ENCODE measurements around the gene SLC37A1.

SLC37A1 gene

GRCh38 chr21:42556960-42557359 lies 43.3 kb downstream of the SLC37A1 start:
- Histone ChIP-seq H3K36me3 (ENCODE audit: control insufficient read depth, insufficient read depth, low read length) (peaks cover 31% of the 10 kb centered on the region), H3K9ac (ENCODE audit: low read depth, low read length) (no peak overlapping the region), H3K9me3 (ENCODE audit: control insufficient read depth, insufficient read depth, low read length) (no peaks in the 10 kb centered on the region), H3K27me3 (ENCODE audit: control insufficient read depth, insufficient read depth, low read length) (no peaks in the 10 kb centered on the region), H3K4me1 (ENCODE audit: control insufficient read depth, insufficient read depth, low read length) (peaks cover 13% of the 10 kb centered on the region), H3K4me3 (ENCODE audit: low read depth, low read length) (no peak overlapping the region), H3K27ac (ENCODE audit: low read depth, low read length) (no peak overlapping the region)

- Histone ChIP-seq H3K9me3 (ENCODE audit: control insufficient read depth, insufficient read depth, low read length) (no peaks in the 10 kb centered on the region), H3K36me3 (ENCODE audit: control insufficient read depth, insufficient read depth, low read length) (peaks cover 36% of the 10 kb centered on the region), H3K4me3 (ENCODE audit: low read depth, low read length) (no peak overlapping the region), H3K4me1 (ENCODE audit: control insufficient read depth, insufficient read depth, low read length) (peaks cover 13% of the 10 kb centered on the region), H3K27ac (ENCODE audit: low read depth, low read length) (no peak overlapping the region), H3K9ac (ENCODE audit: low read depth, low read length) (no peak overlapping the region), H3K27me3 (ENCODE audit: control insufficient read depth, insufficient read depth, low read length) (no peaks in the 10 kb centered on the region)
Measured at GRCh38 chr21:42557420-42557819, 43.8 kb downstream of the SLC37A1 start.

- H3K27me3 ChIP-seq (ENCODE audit: control insufficient read depth, insufficient read depth, low read length) = no peaks in the 10 kb centered on the region
- H3K9me3 ChIP-seq (ENCODE audit: control insufficient read depth, insufficient read depth, low read length) = no peaks in the 10 kb centered on the region
- H3K9ac ChIP-seq (ENCODE audit: low read depth, low read length) = no peak overlapping the region
- H3K4me1 ChIP-seq (ENCODE audit: control insufficient read depth, insufficient read depth, low read length) = peaks cover 11% of the 10 kb centered on the region
- no peak overlapping the region for H3K4me3 ChIP-seq (ENCODE audit: low read depth, low read length)
- peaks cover 43% of the 10 kb centered on the region for H3K36me3 ChIP-seq (ENCODE audit: control insufficient read depth, insufficient read depth, low read length)
- H3K27ac ChIP-seq (ENCODE audit: low read depth, low read length) = no peak overlapping the region
Measured at GRCh38 chr21:42558368-42558767, 44.7 kb downstream of the SLC37A1 start.

- no peaks in the 10 kb centered on the region for H3K27me3 ChIP-seq (ENCODE audit: control insufficient read depth, insufficient read depth, low read length)
- H3K9ac ChIP-seq (ENCODE audit: low read depth, low read length) = no peak overlapping the region
- peaks cover 6% of the 10 kb centered on the region; the same call in 1 of the 2 replicates for H3K4me1 ChIP-seq (ENCODE audit: control insufficient read depth, insufficient read depth, low read length)
Measured at GRCh38 chr21:42558846-42559245, 45.2 kb downstream of the SLC37A1 start.

GRCh38 chr21:42559326-42559725 lies 45.7 kb downstream of the SLC37A1 start:
- no peak overlapping the region for H3K27ac ChIP-seq (ENCODE audit: low read depth, low read length)
- peaks cover 48% of the 10 kb centered on the region for H3K36me3 ChIP-seq (ENCODE audit: control insufficient read depth, insufficient read depth, low read length)
- 0 out of 2 replicates have a peak, but pooled peaks cover 1% of the 10 kb centered on the region for H3K4me1 ChIP-seq (ENCODE audit: control insufficient read depth, insufficient read depth, low read length)
- no peaks in the 10 kb centered on the region for H3K9me3 ChIP-seq (ENCODE audit: control insufficient read depth, insufficient read depth, low read length)
- no peaks in the 10 kb centered on the region for H3K27me3 ChIP-seq (ENCODE audit: control insufficient read depth, insufficient read depth, low read length)
- H3K4me3 ChIP-seq (ENCODE audit: low read depth, low read length) = no peak overlapping the region
- H3K9ac ChIP-seq (ENCODE audit: low read depth, low read length) = no peak overlapping the region

More at GRCh38 chr21:42558846-42559245, 45.2 kb downstream of the SLC37A1 start:
- Histone ChIP-seq H3K36me3 (ENCODE audit: control insufficient read depth, insufficient read depth, low read length) (peaks cover 47% of the 10 kb centered on the region), H3K4me3 (ENCODE audit: low read depth, low read length) (no peak overlapping the region), H3K9me3 (ENCODE audit: control insufficient read depth, insufficient read depth, low read length) (no peaks in the 10 kb centered on the region), H3K27ac (ENCODE audit: low read depth, low read length) (no peak overlapping the region)

- no peaks in the 10 kb centered on the region for H3K4me1 ChIP-seq (ENCODE audit: control insufficient read depth, insufficient read depth, low read length)
- H3K9ac ChIP-seq (ENCODE audit: low read depth, low read length) = no peak overlapping the region
- peaks cover 47% of the 10 kb centered on the region for H3K36me3 ChIP-seq (ENCODE audit: control insufficient read depth, insufficient read depth, low read length)
- no peak overlapping the region for H3K27ac ChIP-seq (ENCODE audit: low read depth, low read length)
- no peaks in the 10 kb centered on the region for H3K9me3 ChIP-seq (ENCODE audit: control insufficient read depth, insufficient read depth, low read length)
- H3K4me3 ChIP-seq (ENCODE audit: low read depth, low read length) = no peak overlapping the region
- no peaks in the 10 kb centered on the region for H3K27me3 ChIP-seq (ENCODE audit: control insufficient read depth, insufficient read depth, low read length)
Measured at GRCh38 chr21:42560517-42561179, 47.0 kb downstream of the SLC37A1 start.

- no peak overlapping the region for H3K27ac ChIP-seq (ENCODE audit: low read depth, low read length)
- peaks cover 45% of the 10 kb centered on the region for H3K36me3 ChIP-seq (ENCODE audit: control insufficient read depth, insufficient read depth, low read length)
- H3K4me1 ChIP-seq (ENCODE audit: control insufficient read depth, insufficient read depth, low read length) = no peaks in the 10 kb centered on the region
- H3K9me3 ChIP-seq (ENCODE audit: control insufficient read depth, insufficient read depth, low read length) = no peaks in the 10 kb centered on the region
- H3K9ac ChIP-seq (ENCODE audit: low read depth, low read length) = no peak overlapping the region
- H3K27me3 ChIP-seq (ENCODE audit: control insufficient read depth, insufficient read depth, low read length) = no peaks in the 10 kb centered on the region
- H3K4me3 ChIP-seq (ENCODE audit: low read depth, low read length) = no peak overlapping the region
Measured at GRCh38 chr21:42561762-42562650, 48.4 kb downstream of the SLC37A1 start.

GRCh38 chr21:42562816-42563215 lies 49.2 kb downstream of the SLC37A1 start:
- no peak overlapping the region for H3K4me3 ChIP-seq (ENCODE audit: low read depth, low read length)
- H3K27ac ChIP-seq (ENCODE audit: low read depth, low read length) = no peak overlapping the region
- H3K9me3 ChIP-seq (ENCODE audit: control insufficient read depth, insufficient read depth, low read length) = no peaks in the 10 kb centered on the region
- no peaks in the 10 kb centered on the region for H3K4me1 ChIP-seq (ENCODE audit: control insufficient read depth, insufficient read depth, low read length)
- no peak overlapping the region for H3K9ac ChIP-seq (ENCODE audit: low read depth, low read length)
- no peaks in the 10 kb centered on the region for H3K27me3 ChIP-seq (ENCODE audit: control insufficient read depth, insufficient read depth, low read length)
- peaks cover 44% of the 10 kb centered on the region for H3K36me3 ChIP-seq (ENCODE audit: control insufficient read depth, insufficient read depth, low read length)

- no peak overlapping the region for H3K27ac ChIP-seq (ENCODE audit: low read depth, low read length)
- H3K27me3 ChIP-seq (ENCODE audit: control insufficient read depth, insufficient read depth, low read length) = no peaks in the 10 kb centered on the region
- no peak overlapping the region for H3K9ac ChIP-seq (ENCODE audit: low read depth, low read length)
Measured at GRCh38 chr21:42563261-42563660, 49.6 kb downstream of the SLC37A1 start.

GRCh38 chr21:42563686-42564085 lies 50.0 kb downstream of the SLC37A1 start:
- H3K9ac ChIP-seq (ENCODE audit: low read depth, low read length) = no peak overlapping the region
- peaks cover 47% of the 10 kb centered on the region for H3K36me3 ChIP-seq (ENCODE audit: control insufficient read depth, insufficient read depth, low read length)
- H3K27ac ChIP-seq (ENCODE audit: low read depth, low read length) = no peak overlapping the region
- no peaks in the 10 kb centered on the region for H3K9me3 ChIP-seq (ENCODE audit: control insufficient read depth, insufficient read depth, low read length)
- H3K4me3 ChIP-seq (ENCODE audit: low read depth, low read length) = no peak overlapping the region
- no peaks in the 10 kb centered on the region for H3K4me1 ChIP-seq (ENCODE audit: control insufficient read depth, insufficient read depth, low read length)
- H3K27me3 ChIP-seq (ENCODE audit: control insufficient read depth, insufficient read depth, low read length) = no peaks in the 10 kb centered on the region

More at GRCh38 chr21:42563261-42563660, 49.6 kb downstream of the SLC37A1 start:
- Histone ChIP-seq H3K36me3 (ENCODE audit: control insufficient read depth, insufficient read depth, low read length) (peaks cover 44% of the 10 kb centered on the region), H3K4me1 (ENCODE audit: control insufficient read depth, insufficient read depth, low read length) (no peaks in the 10 kb centered on the region), H3K4me3 (ENCODE audit: low read depth, low read length) (no peak overlapping the region), H3K9me3 (ENCODE audit: control insufficient read depth, insufficient read depth, low read length) (no peaks in the 10 kb centered on the region)

- no peaks in the 10 kb centered on the region for H3K27me3 ChIP-seq (ENCODE audit: control insufficient read depth, insufficient read depth, low read length)
- H3K4me3 ChIP-seq (ENCODE audit: low read depth, low read length) = no peak overlapping the region
- no peaks in the 10 kb centered on the region for H3K9me3 ChIP-seq (ENCODE audit: control insufficient read depth, insufficient read depth, low read length)
- H3K4me1 ChIP-seq (ENCODE audit: control insufficient read depth, insufficient read depth, low read length) = no peaks in the 10 kb centered on the region
- no peak overlapping the region for H3K27ac ChIP-seq (ENCODE audit: low read depth, low read length)
- peaks cover 51% of the 10 kb centered on the region for H3K36me3 ChIP-seq (ENCODE audit: control insufficient read depth, insufficient read depth, low read length)
- no peak overlapping the region for H3K9ac ChIP-seq (ENCODE audit: low read depth, low read length)
Measured at GRCh38 chr21:42564561-42564971, 50.9 kb downstream of the SLC37A1 start.

Measured in HUES48 (cell line).